Panc1 (cell line): ENCODE results near the gene MYO7A. TPM values are rescaled to one million over a fixed set of nuclear protein-coding genes. Genes with fewer than 3 reads are reported as not detected.

ENCODE experiments used
- ATAC-seq: fragments of 200-7000 bp; cut with Tn5 transposase; 2 replicates; pipeline ENCODE4 v1.9.1; 2020; ENCODE audit warnings: mild to moderate bottlenecking, moderate library complexity
- BruUV-seq: library from RNA; stranded (reverse); fragments of 400-500 nt; replicated peaks from 2 replicates; lab custom pipeline; 2021; lab: Mats Ljungman, UMichigan
- CTCF ChIA-PET: fragments of 300-600 bp; sonication (Branson Sonifier 250); formaldehyde crosslinking; loops from one replicate; lab custom pipeline; 2022; ENCODE audit warnings: antibody characterized with exemption; lab: Charles Lee
- POLR2A ChIA-PET: fragments of 300-600 bp; sonication (Branson Sonifier 250); formaldehyde crosslinking; loops from one replicate; lab custom pipeline; 2022; ENCODE audit warnings: antibody characterized with exemption; lab: Charles Lee
- DNase-seq: peaks from one replicate; pipeline ENCODE4 v3.0.0-alpha.2; 2010; ENCODE audit warnings: low read depth, low spot score
- H3K27ac ChIP-seq: 2 replicates; pipeline ENCODE4 v1.5.1; 2011; ENCODE audit warnings: mild to moderate bottlenecking, low read length, inconsistent platforms
- H3K27me3 ChIP-seq: fragments of 200-500 bp; sonication (Bioruptor generic); 2 replicates; pipeline ENCODE4 v1.6.0; 2014; ENCODE audit warnings: low read length, inconsistent platforms; ENCODE audit not compliant: control insufficient read depth, insufficient read depth
- H3K36me3 ChIP-seq: fragments of 200-500 bp; sonication (Bioruptor generic); 2 replicates; pipeline ENCODE4 v1.5.1; 2014; ENCODE audit warnings: inconsistent platforms, mild to moderate bottlenecking, low read length, moderate library complexity; ENCODE audit not compliant: control insufficient read depth, insufficient read depth
- H3K4me1 ChIP-seq: 2 replicates; pipeline ENCODE4 v1.5.1; 2011; ENCODE audit warnings: inconsistent platforms, mild to moderate bottlenecking, low read length, moderate library complexity; ENCODE audit not compliant: control insufficient read depth, insufficient read depth
- H3K4me3 ChIP-seq, 2 experiments: 2 replicates each; pipeline ENCODE4 v1.5.1; 2011 to 2012; ENCODE audit warnings: low read depth in 2 of 2, low read length in 2 of 2, mild to moderate bottlenecking in 2 of 2, inconsistent platforms in 1 of 2, moderate library complexity in 1 of 2
- H3K9me3 ChIP-seq: fragments of 200-500 bp; sonication (Bioruptor generic); 2 replicates; pipeline ENCODE4 v1.5.1; 2014; ENCODE audit warnings: low read depth, mild to moderate bottlenecking, inconsistent platforms, low read length, moderate library complexity; ENCODE audit not compliant: control insufficient read depth, insufficient read depth
- POLR2AphosphoS5 ChIP-seq: IDR thresholded peaks from 2 replicates; pipeline ENCODE4 v1.6.1; 2012; ENCODE audit warnings: mild to moderate bottlenecking, low read depth, low read length, moderate library complexity
- REST ChIP-seq, 2 experiments: IDR thresholded peaks; 2 replicates each; pipeline ENCODE4 v1.6.1; 2011 to 2012; ENCODE audit warnings: low read depth in 2 of 2, control low read depth in 1 of 2, low read length in 1 of 2, mild to moderate bottlenecking in 1 of 2, moderate library complexity in 1 of 2; ENCODE audit not compliant: insufficient read depth in 1 of 2
- SIN3A ChIP-seq: IDR thresholded peaks from 2 replicates; pipeline ENCODE4 v1.6.1; 2012; ENCODE audit warnings: low read depth, mild to moderate bottlenecking, low read length, moderate library complexity, borderline replicate concordance; ENCODE audit not compliant: insufficient read depth
- TCF7L2 ChIP-seq: IDR thresholded peaks from 2 replicates; pipeline ENCODE4 v1.6.1; 2011; ENCODE audit warnings: mild to moderate bottlenecking, low read depth, low read length, inconsistent platforms
- in situ Hi-C: cut with HindIII; loops from 2 replicates; pipeline ENCODE4 v1.10.0; 2016; ENCODE audit warnings: low sequenced_read_pairs, low pct_unique_long_range_greater_than_20kb
- intact Hi-C: fragments of 100-400 bp; cut with micrococcal nuclease; formaldehyde crosslinking; loops from one replicate; pipeline ENCODE4 v1.10.0; 2022; ENCODE audit not compliant: unreplicated experiment
- total RNA-seq: library from RNA; stranded (reverse); gene quantifications from one replicate; pipeline ENCODE4 v1.2.1, GENCODE V29; 2021; ENCODE audit not compliant: unreplicated experiment
- TF ChIP-seq, protein P1 (sequence below): fragments of 450-650 bp; IDR thresholded peaks from 2 replicates; pipeline ENCODE4 v1.5.1; 2017; ENCODE audit warnings: mild to moderate bottlenecking

MYO7A gene
- total RNA-seq, 1 experiment from 2014 or later, result 1.3 TPM

DNA sequence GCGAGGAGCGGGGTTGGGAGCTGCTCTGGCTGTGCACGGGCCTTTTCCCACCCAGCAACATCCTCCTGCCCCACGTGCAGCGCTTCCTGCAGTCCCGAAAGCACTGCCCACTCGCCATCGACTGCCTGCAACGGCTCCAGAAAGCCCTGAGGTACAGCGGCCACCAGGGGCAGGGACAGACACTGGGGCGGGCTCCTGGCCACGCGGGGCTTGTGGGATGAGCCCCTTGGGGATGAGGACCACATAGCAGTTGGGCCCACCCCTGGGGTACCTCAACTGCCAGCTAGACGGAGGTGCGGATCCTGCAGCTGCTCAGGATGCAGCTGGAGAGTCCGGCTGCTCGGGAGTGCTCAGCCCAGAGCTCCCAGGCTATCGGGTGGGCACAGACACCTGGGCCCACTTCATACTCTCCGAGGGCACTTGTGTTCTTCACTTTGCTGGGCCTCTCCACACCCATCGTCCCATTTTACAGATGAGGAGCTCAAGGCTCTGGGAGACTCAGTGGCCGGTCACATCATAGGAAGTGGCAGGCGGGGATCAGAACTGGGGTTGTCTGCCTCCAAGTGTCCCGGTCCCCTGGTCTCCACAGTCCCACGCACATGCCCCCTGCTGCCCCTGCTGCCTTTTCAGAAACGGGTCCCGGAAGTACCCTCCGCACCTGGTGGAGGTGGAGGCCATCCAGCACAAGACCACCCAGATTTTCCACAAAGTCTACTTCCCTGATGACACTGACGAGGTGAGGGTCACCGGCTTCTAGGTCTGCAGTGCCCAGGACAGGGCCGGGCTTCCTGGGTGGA lies 77.6 kb downstream of the MYO7A start:
- Histone ChIP-seq H3K36me3 (no peaks in the 10 kb centered on the region), H3K9me3 (no peaks in the 10 kb centered on the region), H3K4me1 (no peaks in the 10 kb centered on the region), H3K27me3 (no peaks in the 10 kb centered on the region), H3K4me3 (no peak overlapping the region), H3K27ac (no peak overlapping the region)
- TF ChIP-seq POLR2AphosphoS5 (no peak), REST (IDR thresholded peaks at IDR 0.05; ENCODE audit: insufficient read depth in 1 of 2, low read depth in 2 of 2, low read length in 1 of 2) (no peak), TCF7L2 (no peak), SIN3A (no peak)
- TF ChIP-seq, protein P1, sequence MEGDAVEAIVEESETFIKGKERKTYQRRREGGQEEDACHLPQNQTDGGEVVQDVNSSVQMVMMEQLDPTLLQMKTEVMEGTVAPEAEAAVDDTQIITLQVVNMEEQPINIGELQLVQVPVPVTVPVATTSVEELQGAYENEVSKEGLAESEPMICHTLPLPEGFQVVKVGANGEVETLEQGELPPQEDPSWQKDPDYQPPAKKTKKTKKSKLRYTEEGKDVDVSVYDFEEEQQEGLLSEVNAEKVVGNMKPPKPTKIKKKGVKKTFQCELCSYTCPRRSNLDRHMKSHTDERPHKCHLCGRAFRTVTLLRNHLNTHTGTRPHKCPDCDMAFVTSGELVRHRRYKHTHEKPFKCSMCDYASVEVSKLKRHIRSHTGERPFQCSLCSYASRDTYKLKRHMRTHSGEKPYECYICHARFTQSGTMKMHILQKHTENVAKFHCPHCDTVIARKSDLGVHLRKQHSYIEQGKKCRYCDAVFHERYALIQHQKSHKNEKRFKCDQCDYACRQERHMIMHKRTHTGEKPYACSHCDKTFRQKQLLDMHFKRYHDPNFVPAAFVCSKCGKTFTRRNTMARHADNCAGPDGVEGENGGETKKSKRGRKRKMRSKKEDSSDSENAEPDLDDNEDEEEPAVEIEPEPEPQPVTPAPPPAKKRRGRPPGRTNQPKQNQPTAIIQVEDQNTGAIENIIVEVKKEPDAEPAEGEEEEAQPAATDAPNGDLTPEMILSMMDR, result no peak
- POLR2A ChIA-PET, result interaction anchor here (0.6 kb wide), 1 partner anchor 789 kb away, joined by 3 read pairs; no protein-coding TSS in a partner anchor
- in situ Hi-C loops, result no loop called here
- intact Hi-C loops, result no loop called here
- CTCF ChIA-PET, result no interaction called here
- BruUV-seq, result no TSS peak
- DNase-seq (no peak), ATAC-seq (no peak)

DNA sequence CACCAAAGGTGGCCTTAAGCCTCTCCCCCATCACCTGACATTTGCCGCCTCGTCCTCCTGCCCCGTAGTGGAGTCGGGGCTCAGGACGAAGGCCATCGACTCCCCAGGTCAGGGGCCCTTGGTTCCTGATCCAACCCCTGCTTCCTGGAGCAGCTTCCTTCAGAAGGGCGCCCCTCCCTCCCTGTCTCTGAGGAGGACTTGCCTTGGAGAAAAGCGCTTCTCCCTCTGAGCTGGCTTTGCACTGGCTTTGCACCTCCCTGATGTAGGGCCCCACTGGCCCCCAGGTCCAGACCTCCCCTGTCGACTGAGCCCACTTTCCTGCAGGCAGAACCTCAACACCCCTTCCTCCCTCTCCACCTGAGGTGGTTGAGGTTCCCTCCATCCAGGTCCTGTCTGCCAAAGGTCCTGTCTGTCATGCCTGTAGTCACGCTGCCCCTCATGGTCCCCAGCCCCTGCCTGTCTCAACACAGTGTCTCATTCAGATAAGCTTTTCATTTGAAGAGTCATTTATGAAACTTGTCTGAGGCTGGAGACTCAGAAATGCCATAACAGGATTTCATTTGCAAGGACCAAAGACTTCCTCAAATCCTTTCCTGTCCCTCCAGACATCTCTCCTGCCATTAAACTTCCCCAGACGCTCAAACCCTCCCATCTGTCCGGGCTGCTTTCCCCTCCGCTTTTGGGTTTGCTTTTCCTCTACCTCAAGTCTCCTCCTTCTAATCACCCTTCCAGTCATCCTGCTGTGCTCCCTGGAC lies 78.4 kb downstream of the MYO7A start:
- Histone ChIP-seq H3K27ac (no peak overlapping the region), H3K27me3 (no peaks in the 10 kb centered on the region), H3K9me3 (no peaks in the 10 kb centered on the region), H3K4me1 (no peaks in the 10 kb centered on the region), H3K4me3 (no peak overlapping the region), H3K36me3 (no peaks in the 10 kb centered on the region)
- in situ Hi-C loops (no loop called here), intact Hi-C loops (no loop called here)
- ChIA-PET CTCF (no interaction called here), POLR2A (no interaction called here)
- BruUV-seq, result no TSS peak
- TF ChIP-seq POLR2AphosphoS5 (no peak), REST (IDR thresholded peaks at IDR 0.05; ENCODE audit: insufficient read depth in 1 of 2, low read depth in 2 of 2, low read length in 1 of 2) (no peak), TCF7L2 (no peak), SIN3A (no peak)
- TF ChIP-seq, protein P1, result no peak
- DNase-seq (no peak), ATAC-seq (no peak)
